H1 (cell line): Measurements from ENCODE around the gene ALG3.

Source experiments
- ATF2 ChIP-seq: IDR thresholded peaks from 2 replicates; pipeline ENCODE4 v1.6.1; 2012; ENCODE audit warnings: low read length, inconsistent platforms
- BCL11A ChIP-seq, 2 experiments: IDR thresholded peaks; one replicate each; pipeline ENCODE4 v1.6.1; 2011; ENCODE audit warnings: low read depth in 2 of 2, low read length in 2 of 2, mild to moderate bottlenecking in 2 of 2
- CBX8 ChIP-seq: fragments of 300-800, 300-1000 bp; sonication (generic); IDR thresholded peaks from 2 replicates; pipeline ENCODE4 v1.7.1; 2016; ENCODE audit warnings: low read depth, low read length, borderline replicate concordance
- EZH2 ChIP-seq: fragments of 200-600 bp; sonication (generic); IDR thresholded peaks from 2 replicates; pipeline ENCODE4 v1.7.1; 2012; ENCODE audit warnings: low read depth, mild to moderate bottlenecking, moderate library complexity, low read length, inconsistent platforms; ENCODE audit not compliant: severe bottlenecking
- MAX ChIP-seq: IDR thresholded peaks from 2 replicates; pipeline ENCODE4 v1.6.1; 2012; ENCODE audit warnings: inconsistent platforms
- POLR2A ChIP-seq, 2 experiments: IDR thresholded peaks; 1 replicate in 1 of 2; 2 replicates in 1 of 2; pipeline ENCODE4 v1.6.1; 2011; ENCODE audit warnings: low read depth in 2 of 2, low read length in 2 of 2, mild to moderate bottlenecking in 2 of 2; ENCODE audit errors: control extremely low read depth in 1 of 2
- POLR2AphosphoS5 ChIP-seq: IDR thresholded peaks from 2 replicates; pipeline ENCODE4 v1.6.1; 2011; ENCODE audit warnings: low read depth, low read length
- RAD21 ChIP-seq, 2 experiments: IDR thresholded peaks in 1 of 2; conservative IDR thresholded peaks in 1 of 2; 2 replicates each; pipeline ENCODE4 v1.6.1; 2011; ENCODE audit warnings: low read depth in 2 of 2, low read length in 2 of 2, improper control_type of control experiment in 1 of 2, inconsistent platforms in 1 of 2, mild to moderate bottlenecking in 1 of 2, moderate library complexity in 1 of 2
- RNF2 ChIP-seq: fragments of 200-900, 300-1000 bp; sonication (generic); IDR thresholded peaks from 2 replicates; pipeline ENCODE4 v1.7.1; 2016; ENCODE audit warnings: borderline replicate concordance, low read depth, mild to moderate bottlenecking, antibody characterized with exemption, low read length; ENCODE audit not compliant: poor library complexity, severe bottlenecking; ENCODE audit errors: missing control alignments
- RXRA ChIP-seq: IDR thresholded peaks from 2 replicates; pipeline ENCODE4 v1.6.1; 2011; ENCODE audit warnings: low read depth, mild to moderate bottlenecking, low read length, moderate library complexity; ENCODE audit not compliant: insufficient read depth
- SP2 ChIP-seq: IDR thresholded peaks from 2 replicates; pipeline ENCODE4 v1.6.1; 2012; ENCODE audit warnings: mild to moderate bottlenecking, low read length, inconsistent platforms
- SUZ12 ChIP-seq: fragments of 200-600 bp; sonication (generic); IDR thresholded peaks from 2 replicates; pipeline ENCODE4 v1.6.1; 2012; ENCODE audit warnings: mild to moderate bottlenecking, inconsistent platforms, low read length, moderate library complexity, mixed read lengths
- TCF12 ChIP-seq: IDR thresholded peaks from 2 replicates; pipeline ENCODE4 v1.6.1; 2011; ENCODE audit warnings: low read depth, mild to moderate bottlenecking, low read length
- TF ChIP-seq, protein P1 (sequence below), 3 experiments: IDR thresholded peaks; 1 replicate in 2 of 3; 2 replicates in 1 of 3; pipeline versions ENCODE4 v1.5.1 to v1.6.1; 2011; ENCODE audit warnings: low read length in 3 of 3, mild to moderate bottlenecking in 3 of 3, inconsistent platforms in 2 of 3, low read depth in 1 of 3, moderate library complexity in 1 of 3; ENCODE audit not compliant: insufficient read depth in 1 of 3; ENCODE audit errors: control extremely low read depth in 1 of 3

- TF ChIP-seq ATF2, result no peak
- TF ChIP-seq, protein P1, sequence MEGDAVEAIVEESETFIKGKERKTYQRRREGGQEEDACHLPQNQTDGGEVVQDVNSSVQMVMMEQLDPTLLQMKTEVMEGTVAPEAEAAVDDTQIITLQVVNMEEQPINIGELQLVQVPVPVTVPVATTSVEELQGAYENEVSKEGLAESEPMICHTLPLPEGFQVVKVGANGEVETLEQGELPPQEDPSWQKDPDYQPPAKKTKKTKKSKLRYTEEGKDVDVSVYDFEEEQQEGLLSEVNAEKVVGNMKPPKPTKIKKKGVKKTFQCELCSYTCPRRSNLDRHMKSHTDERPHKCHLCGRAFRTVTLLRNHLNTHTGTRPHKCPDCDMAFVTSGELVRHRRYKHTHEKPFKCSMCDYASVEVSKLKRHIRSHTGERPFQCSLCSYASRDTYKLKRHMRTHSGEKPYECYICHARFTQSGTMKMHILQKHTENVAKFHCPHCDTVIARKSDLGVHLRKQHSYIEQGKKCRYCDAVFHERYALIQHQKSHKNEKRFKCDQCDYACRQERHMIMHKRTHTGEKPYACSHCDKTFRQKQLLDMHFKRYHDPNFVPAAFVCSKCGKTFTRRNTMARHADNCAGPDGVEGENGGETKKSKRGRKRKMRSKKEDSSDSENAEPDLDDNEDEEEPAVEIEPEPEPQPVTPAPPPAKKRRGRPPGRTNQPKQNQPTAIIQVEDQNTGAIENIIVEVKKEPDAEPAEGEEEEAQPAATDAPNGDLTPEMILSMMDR (IDR thresholded peaks at IDR 0.05; ENCODE audit: control extremely low read depth in 1 of 3, insufficient read depth in 1 of 3, low read depth in 1 of 3, low read length in 3 of 3), result no peak
- TF ChIP-seq TCF12, result no peak
- TF ChIP-seq RXRA, result no peak
- no peak for TF ChIP-seq POLR2A (IDR thresholded peaks at IDR 0.05; ENCODE audit: control extremely low read depth in 1 of 2, low read depth in 2 of 2, low read length in 2 of 2)
- TF ChIP-seq EZH2, result no peak
- TF ChIP-seq SUZ12, result no peak
- TF ChIP-seq POLR2AphosphoS5, result no peak
- TF ChIP-seq SP2, result no peak
- TF ChIP-seq MAX, result no peak
- no peak for TF ChIP-seq CBX8
- no peak for TF ChIP-seq BCL11A (IDR thresholded peaks at IDR 0.05; ENCODE audit: low read depth in 2 of 2, low read length in 2 of 2)
- TF ChIP-seq RAD21 (IDR thresholded peaks at IDR 0.05 in 1 of 2, conservative IDR thresholded peaks at IDR 0.05 in 1 of 2; ENCODE audit: low read depth in 2 of 2, low read length in 2 of 2), result no peak
- no peak for TF ChIP-seq RNF2
These were observed 20.2 kb downstream of the ALG3 start for GRCh38 chr3:184228376-184229137.
